Immature natural killer cell (primary cell): Measurements from ENCODE around the gene PRKCA. TPM values are rescaled to one million over a fixed set of nuclear protein-coding genes. Genes with fewer than 3 reads are reported as not detected.

Experiments
- DNase-seq, 3 donors: peaks; one replicate each; pipeline ENCODE4 v3.0.0; 2022; ENCODE audit warnings: mixed read lengths in 1 of 3
- H3K27ac Mint-ChIP-seq, 6 donors: one replicate each; pipeline ENCODE4 v1.8.0; 2020; ENCODE audit warnings: mixed read lengths in 6 of 6, mild to moderate bottlenecking in 5 of 6, inconsistent platforms in 4 of 6, moderate library complexity in 3 of 6
- H3K27me3 Mint-ChIP-seq, 3 donors: one replicate each; pipeline ENCODE4 v1.8.0; 2020 to 2021; ENCODE audit warnings: low read depth in 3 of 3, mild to moderate bottlenecking in 3 of 3, mixed read lengths in 3 of 3, moderate library complexity in 3 of 3, inconsistent platforms in 1 of 3
- H3K36me3 Mint-ChIP-seq, 3 donors: one replicate each; pipeline ENCODE4 v1.8.0; 2020; ENCODE audit warnings: mixed read lengths in 3 of 3, inconsistent platforms in 2 of 3, mild to moderate bottlenecking in 2 of 3
- H3K4me1 Mint-ChIP-seq, 2 donors: one replicate each; pipeline ENCODE4 v1.8.0; 2020; ENCODE audit warnings: inconsistent platforms in 2 of 2, mild to moderate bottlenecking in 2 of 2, mixed read lengths in 2 of 2, moderate library complexity in 1 of 2
- H3K4me3 Mint-ChIP-seq, 5 donors: one replicate each; pipeline ENCODE4 v1.8.0; 2020; ENCODE audit warnings: mild to moderate bottlenecking in 5 of 5, mixed read lengths in 5 of 5, inconsistent platforms in 3 of 5, moderate library complexity in 3 of 5
- H3K9me3 Mint-ChIP-seq, 6 donors: one replicate each; pipeline ENCODE4 v1.8.0; 2020; ENCODE audit warnings: mild to moderate bottlenecking in 6 of 6, mixed read lengths in 6 of 6, inconsistent platforms in 4 of 6, moderate library complexity in 3 of 6
- polyA plus RNA-seq, 3 donors: library from polyadenylated mRNA; unstranded; fragments of 300-500 nt; fragmentation: Illumina TruSeq; gene quantifications; one replicate each; pipeline ENCODE4 v1.2.3, GENCODE V29; 2021

The PRKCA gene
- polyA plus RNA-seq, 3 donors from 2014 or later, result 0.18 to 1.3 (median 0.28) TPM

DNA sequence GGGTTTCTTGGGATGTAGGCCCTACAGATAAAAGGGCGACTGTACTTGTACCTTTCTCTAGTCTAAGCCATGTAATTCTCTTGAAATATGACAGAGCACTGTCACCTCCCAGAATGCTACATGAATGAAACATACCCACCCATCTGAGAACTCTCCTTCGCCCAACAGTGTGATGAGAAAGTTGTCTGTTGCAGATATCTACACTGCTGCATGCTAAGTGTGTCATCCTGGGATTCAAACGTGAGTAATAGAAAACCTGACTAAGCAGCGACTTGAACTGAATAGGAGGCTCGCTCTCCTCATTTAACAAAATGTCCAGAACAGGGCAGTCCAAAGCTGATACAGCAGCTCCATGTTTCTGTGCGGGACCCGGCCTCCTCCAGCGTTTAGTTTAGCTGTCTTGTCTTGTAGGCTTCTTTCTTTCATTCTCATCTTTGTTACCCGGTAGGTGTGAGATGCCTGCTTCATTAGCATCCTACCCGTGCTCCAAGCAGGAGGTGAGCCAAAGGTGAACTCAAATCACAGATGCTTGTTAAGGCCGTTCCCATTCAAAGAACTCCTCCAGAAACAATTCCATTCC is 211.9 kb downstream of the PRKCA start:
- peaks cover 1 to 4% (median 3%) of the 10 kb centered on the region in 3 donors for H3K36me3 Mint-ChIP-seq
- DNase-seq, result no peak
- H3K27me3 Mint-ChIP-seq, result peaks cover 0 to 3% (median 0%) of the 10 kb centered on the region in 3 donors
- peaks cover 8 to 11% of the 10 kb centered on the region in 2 donors for H3K4me1 Mint-ChIP-seq
- no peak overlapping the region for H3K27ac Mint-ChIP-seq
- no peak overlapping the region for H3K4me3 Mint-ChIP-seq
- H3K9me3 Mint-ChIP-seq, result no peaks in the 10 kb centered on the region

DNA sequence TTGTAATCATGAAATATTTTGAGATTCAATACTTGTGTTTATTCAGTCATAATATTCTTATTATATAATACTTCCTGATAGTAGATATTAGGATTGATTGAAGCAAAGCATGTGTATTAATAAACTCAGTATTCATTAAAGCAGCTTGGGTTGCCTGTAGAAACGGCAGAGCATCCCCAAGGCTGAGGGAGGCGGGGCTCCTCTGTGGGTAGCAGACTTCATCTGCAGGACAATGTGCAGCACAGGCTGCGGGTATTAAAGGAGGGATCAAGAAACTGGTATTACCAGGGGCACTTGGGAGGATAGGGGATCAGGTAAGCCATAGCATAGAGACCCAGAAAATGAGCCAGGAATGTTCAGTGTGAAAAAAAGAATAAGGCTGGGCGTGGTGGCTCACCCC is 213.6 kb downstream of the PRKCA start:
- peak overlapping the region in 2 of 6 donors; percentile 28 to 53 for H3K27ac Mint-ChIP-seq
- peaks cover 3 to 4% (median 4%) of the 10 kb centered on the region in 3 donors for H3K36me3 Mint-ChIP-seq
- peaks cover 0 to 3% (median 0%) of the 10 kb centered on the region in 3 donors for H3K27me3 Mint-ChIP-seq
- no peaks in the 10 kb centered on the region for H3K4me1 Mint-ChIP-seq
- H3K4me3 Mint-ChIP-seq, result no peak overlapping the region
- DNase-seq, result no peak
- H3K9me3 Mint-ChIP-seq, result no peaks in the 10 kb centered on the region

DNA sequence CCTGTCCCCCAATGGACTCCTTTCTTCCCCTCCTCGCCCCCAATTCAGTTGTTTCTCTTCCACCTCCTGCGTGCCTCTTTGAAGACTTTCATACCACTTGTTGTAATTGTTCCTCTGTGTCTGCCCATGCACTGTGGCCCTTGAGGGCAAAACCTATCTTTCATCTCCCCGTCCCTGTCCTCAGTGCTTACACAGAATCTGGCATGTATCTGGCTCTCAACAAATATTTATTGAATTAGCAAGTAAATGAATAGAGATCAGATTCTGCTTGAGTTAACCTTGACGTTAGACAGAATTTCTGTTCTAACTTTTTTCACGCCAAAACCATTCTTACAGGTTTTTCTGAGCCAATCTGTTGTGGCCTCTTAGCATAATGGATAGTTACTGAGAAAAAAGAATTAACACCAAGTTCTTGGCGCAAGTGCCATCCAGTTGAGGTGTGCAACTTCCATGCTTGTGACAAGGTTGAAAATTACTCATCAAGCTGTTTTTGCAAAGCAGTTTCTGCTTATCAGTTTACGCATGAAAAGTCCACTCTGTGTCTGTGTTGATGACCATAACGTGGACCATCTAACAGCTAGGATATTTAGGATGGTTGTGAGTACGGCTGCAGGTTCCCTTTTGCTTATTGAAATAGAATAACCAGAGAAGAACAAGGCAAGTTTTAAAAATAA is 215.1 kb downstream of the PRKCA start:
- Mint-ChIP-seq H3K4me3 (no peak overlapping the region), H3K36me3 (peaks cover 3 to 4% (median 4%) of the 10 kb centered on the region in 3 donors), H3K27ac (no peak overlapping the region)

DNA sequence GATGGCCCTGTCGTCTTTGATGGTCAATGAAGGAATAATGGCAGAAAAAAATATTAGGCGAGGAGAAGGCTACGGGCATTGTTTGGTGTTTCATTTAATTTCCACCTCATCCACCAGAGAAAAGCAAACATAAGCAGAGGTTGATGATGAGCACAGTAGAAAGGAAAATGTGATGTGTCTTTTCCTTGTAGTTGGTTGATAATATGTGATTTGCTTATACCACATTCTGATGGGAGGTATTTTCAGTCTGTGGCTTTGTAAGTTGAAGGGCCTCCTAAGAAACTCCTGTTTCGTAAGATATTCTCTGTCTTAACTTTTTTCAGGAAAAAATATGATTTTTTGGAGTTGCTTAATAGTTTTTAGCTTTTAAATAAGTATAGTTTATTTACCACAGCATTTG is 215.7 kb downstream of the PRKCA start:
- H3K27ac Mint-ChIP-seq, result peak overlapping the region in 1 of 6 donors; percentile 4
- peaks cover 3 to 4% (median 4%) of the 10 kb centered on the region in 3 donors for H3K36me3 Mint-ChIP-seq
- no peak for DNase-seq
- peaks cover 3 to 9% of the 10 kb centered on the region in 2 donors for H3K4me1 Mint-ChIP-seq
- H3K27me3 Mint-ChIP-seq, result peaks cover 0 to 5% (median 1%) of the 10 kb centered on the region in 3 donors
- no peaks in the 10 kb centered on the region for H3K9me3 Mint-ChIP-seq
- H3K4me3 Mint-ChIP-seq, result no peak overlapping the region

More for the DNA sequence above, 215.1 kb downstream of the PRKCA start:
- Mint-ChIP-seq H3K9me3 (no peaks in the 10 kb centered on the region), H3K4me1 (peaks cover 3 to 8% of the 10 kb centered on the region in 2 donors), H3K27me3 (peaks cover 0 to 5% (median 1%) of the 10 kb centered on the region in 3 donors)
- DNase-seq, result no peak

DNA sequence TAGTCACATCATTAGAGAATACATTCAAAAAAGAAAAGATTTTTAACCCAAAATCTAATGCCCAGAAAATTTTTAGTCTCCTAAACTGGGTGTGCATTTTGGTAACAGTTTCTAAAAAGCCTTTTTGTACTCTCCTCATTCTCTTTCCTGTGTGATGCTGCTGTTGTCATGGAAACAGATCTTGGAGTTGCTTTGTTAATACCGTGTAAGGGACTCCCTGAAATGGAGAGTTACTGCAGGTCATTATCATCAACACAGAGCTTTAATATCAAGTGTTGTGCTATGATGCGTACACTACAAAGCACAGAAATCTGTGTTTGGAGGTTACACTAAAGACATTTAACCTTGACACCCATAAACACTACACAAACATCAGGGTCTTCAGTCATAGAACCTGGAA is 216.3 kb downstream of the PRKCA start:
- Mint-ChIP-seq H3K9me3 (no peaks in the 10 kb centered on the region), H3K36me3 (peaks cover 3 to 4% (median 4%) of the 10 kb centered on the region in 3 donors), H3K27ac (no peak overlapping the region), H3K27me3 (peaks cover 0 to 5% (median 1%) of the 10 kb centered on the region in 3 donors), H3K4me1 (peaks cover 3 to 9% of the 10 kb centered on the region in 2 donors), H3K4me3 (no peak overlapping the region)
- DNase-seq, result no peak

DNA sequence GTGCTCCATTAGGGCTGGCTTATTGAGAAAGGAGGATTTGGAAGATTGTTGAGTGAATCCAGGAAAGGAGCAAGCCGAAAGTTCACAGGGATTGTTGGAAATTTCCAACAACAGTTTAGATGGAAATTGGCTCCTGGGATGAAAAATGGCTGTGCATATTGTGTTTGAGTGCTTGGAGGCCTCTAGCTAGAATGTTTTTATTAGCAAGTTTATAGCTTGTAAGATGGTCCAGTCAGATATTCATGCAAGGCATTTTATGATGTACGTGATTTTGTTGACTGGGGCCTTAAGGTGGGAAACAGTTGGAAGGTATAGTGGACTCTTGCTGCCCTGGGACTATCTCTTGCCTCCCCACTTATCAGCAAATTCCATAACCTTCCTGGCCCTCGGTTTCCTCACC is 216.7 kb downstream of the PRKCA start:
- H3K27ac Mint-ChIP-seq, result no peak overlapping the region
- no peaks in the 10 kb centered on the region for H3K9me3 Mint-ChIP-seq
- no peak overlapping the region for H3K4me3 Mint-ChIP-seq
- peaks cover 3 to 9% of the 10 kb centered on the region in 2 donors for H3K4me1 Mint-ChIP-seq
- no peak for DNase-seq
- peaks cover 3 to 4% (median 4%) of the 10 kb centered on the region in 3 donors for H3K36me3 Mint-ChIP-seq
- H3K27me3 Mint-ChIP-seq, result peaks cover 0 to 5% (median 1%) of the 10 kb centered on the region in 3 donors

DNA sequence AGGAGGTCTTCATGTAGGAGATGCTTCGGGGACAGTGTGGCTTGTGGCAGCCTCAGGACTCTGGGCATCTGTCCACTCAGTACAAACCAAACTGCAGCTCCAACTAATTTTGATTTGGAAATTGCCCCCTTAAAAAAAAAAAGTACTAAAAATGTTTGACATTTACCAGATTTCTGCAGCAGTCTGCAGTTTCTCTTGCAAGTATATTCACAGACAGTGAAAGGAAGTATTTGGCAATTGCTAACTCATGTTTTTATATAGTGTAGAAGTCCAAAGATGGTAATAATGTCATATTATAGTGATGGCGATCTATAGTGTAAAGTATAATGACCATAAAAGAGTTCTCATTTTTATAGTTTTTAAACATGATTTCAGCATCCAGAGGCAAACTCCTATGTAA is 218.6 kb downstream of the PRKCA start:
- peaks cover 0 to 5% (median 1%) of the 10 kb centered on the region in 3 donors for H3K27me3 Mint-ChIP-seq
- no peak overlapping the region for H3K4me3 Mint-ChIP-seq
- peaks cover 8 to 10% (median 8%) of the 10 kb centered on the region in 3 donors for H3K36me3 Mint-ChIP-seq
- H3K27ac Mint-ChIP-seq, result no peak overlapping the region
- H3K9me3 Mint-ChIP-seq, result no peaks in the 10 kb centered on the region
- DNase-seq, result no peak
- peaks cover 3 to 14% of the 10 kb centered on the region in 2 donors for H3K4me1 Mint-ChIP-seq

DNA sequence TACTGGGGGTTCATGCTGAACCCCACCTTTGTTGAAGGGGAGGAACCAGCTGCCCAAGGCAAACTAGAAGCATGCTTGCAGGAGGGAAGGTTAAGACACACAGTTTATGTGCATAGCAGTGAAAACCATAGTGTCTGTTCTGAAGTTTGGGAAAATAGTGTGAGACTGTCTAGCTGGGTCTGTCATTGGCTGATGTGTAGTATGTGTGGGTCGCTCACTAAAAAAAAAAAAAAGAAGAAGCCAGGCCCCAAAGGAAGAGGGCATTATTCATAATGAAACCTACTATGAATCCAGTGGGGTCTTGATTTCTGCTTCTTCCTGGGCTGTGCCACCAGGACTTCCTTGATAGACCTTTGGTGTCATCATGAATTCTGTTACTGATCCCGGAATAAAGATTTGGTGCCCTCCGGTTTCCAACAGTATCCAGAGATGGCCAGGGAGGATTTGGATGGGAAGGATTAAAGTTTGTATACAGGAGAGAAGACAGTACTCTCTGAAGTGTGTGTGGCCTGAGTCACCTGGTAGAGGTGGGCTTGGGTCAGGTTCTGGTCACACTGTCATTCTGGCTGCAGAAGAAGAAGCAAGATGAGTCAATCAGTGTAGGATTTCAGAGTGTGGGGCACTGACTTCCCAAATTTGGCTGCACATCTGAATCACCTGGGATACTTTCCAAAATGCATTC is 220.3 kb downstream of the PRKCA start:
- H3K4me1 Mint-ChIP-seq, result peaks cover 8 to 29% of the 10 kb centered on the region in 2 donors
- H3K27ac Mint-ChIP-seq, result no peak overlapping the region
- H3K4me3 Mint-ChIP-seq, result no peak overlapping the region

DNA sequence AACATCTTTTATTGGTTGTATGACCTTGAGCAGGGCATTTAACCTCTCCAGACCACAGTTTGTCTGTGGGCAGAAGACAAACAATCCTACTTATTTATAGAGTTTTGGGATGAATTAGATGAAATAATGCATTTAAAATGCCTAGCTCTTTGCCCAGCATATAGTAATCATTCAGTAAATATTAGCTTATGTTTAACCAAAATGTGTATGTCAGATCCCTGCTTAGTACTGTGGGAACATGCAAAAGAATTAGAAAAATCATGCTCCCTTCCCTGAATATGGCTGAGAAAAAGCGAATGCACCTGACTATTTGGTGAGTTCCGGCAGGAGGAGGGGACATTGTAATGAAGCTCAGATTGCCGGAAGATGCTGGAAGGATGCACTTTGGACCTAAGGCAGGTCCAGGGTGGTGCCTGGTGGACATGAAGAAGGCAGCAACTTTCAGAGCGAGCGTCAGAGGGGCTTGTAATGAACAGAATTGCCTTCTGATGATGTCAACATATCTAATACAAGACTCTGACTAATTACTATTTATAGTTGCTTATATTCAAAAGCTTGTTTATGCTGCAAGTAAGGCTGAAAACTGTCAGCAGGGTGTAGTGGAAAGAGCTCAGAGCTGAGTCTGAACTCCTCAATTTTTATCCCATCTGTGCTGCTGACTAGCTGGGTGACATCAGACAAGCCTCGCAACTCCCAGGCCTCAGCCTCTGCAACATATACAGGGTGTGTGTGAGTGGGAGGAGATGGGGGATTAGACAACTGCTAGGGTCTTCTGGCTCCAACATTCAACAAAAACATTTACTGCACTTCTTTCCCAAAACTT is 221.2 kb downstream of the PRKCA start:
- no peaks in the 10 kb centered on the region for H3K9me3 Mint-ChIP-seq
- H3K27me3 Mint-ChIP-seq, result peaks cover 0 to 2% (median 1%) of the 10 kb centered on the region in 3 donors
- DNase-seq, result no peak
- peaks cover 8 to 29% of the 10 kb centered on the region in 2 donors for H3K4me1 Mint-ChIP-seq
- peaks cover 5 to 15% (median 10%) of the 10 kb centered on the region in 3 donors for H3K36me3 Mint-ChIP-seq
- H3K4me3 Mint-ChIP-seq, result no peak overlapping the region
- no peak overlapping the region for H3K27ac Mint-ChIP-seq

More for the DNA sequence above, 220.3 kb downstream of the PRKCA start:
- Mint-ChIP-seq H3K9me3 (no peaks in the 10 kb centered on the region), H3K36me3 (peaks cover 5 to 10% (median 8%) of the 10 kb centered on the region in 3 donors), H3K27me3 (peaks cover 0 to 2% (median 1%) of the 10 kb centered on the region in 3 donors)
- DNase-seq, result no peak

DNA sequence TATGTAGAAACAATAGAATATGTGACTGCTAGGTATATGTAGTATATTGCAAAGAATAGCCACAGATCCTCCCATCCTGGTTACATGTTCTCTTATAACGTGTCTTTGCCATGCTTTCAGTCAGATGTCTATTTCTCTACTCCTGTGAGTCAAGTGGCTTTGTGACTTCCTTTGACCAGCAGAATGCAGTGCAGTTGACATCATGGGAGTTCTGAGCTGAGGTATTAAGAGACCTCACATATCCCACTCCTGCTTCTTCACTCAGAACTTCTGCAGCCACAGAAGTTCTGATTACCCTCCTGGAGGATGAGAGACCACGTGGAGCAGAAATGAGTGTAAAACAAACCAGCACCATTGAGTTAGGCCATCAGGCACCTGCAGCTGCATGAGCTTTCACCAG is 222.5 kb downstream of the PRKCA start:
- Mint-ChIP-seq H3K27ac (no peak overlapping the region), H3K4me1 (peaks cover 8 to 29% of the 10 kb centered on the region in 2 donors), H3K9me3 (no peaks in the 10 kb centered on the region), H3K4me3 (no peak overlapping the region), H3K36me3 (peaks cover 5 to 18% (median 9%) of the 10 kb centered on the region in 3 donors), H3K27me3 (peaks cover 0 to 2% (median 1%) of the 10 kb centered on the region in 3 donors)
- DNase-seq, result no peak

DNA sequence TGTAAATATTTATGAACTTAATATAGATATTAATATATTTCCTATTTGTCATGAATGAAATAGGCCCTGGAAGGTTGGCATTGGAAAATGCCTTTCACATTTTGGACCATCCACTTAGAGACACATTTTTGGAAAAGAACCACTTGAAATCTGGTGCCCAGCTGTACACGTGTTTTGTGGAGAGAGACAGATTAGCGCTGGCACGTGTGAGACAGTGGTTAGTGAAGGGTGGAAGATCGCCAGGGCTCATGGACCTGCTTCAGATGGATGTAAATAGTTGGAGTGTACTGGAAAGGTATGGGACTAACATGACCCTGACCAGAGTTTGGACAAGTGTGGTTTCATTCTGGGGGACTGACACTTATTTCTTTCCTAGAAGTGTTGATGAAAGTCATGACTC is 222.9 kb downstream of the PRKCA start:
- Mint-ChIP-seq H3K27ac (no peak overlapping the region), H3K27me3 (peaks cover 0 to 2% (median 1%) of the 10 kb centered on the region in 3 donors), H3K4me1 (peaks cover 8 to 29% of the 10 kb centered on the region in 2 donors), H3K36me3 (peaks cover 5 to 18% (median 9%) of the 10 kb centered on the region in 3 donors), H3K9me3 (no peaks in the 10 kb centered on the region), H3K4me3 (no peak overlapping the region)
- no peak for DNase-seq

DNA sequence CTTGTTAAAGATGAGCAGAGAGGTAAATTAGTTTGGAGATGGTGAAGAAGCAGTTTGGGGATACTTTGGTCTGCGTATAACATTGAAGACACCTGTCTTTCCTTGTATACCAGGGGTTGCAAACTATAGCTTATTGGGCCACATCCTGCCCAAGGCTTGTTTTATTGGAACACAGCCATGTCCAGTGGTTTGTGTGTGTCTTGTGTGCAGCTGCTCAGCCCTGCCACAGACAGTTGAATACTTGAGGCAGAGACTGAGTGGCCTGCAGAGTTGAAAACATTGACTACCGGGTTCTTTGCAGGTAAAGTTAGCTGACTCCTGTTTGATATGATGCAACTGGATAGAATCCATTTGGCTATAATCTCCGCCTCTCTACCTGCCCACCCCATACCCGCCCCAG is 224.4 kb downstream of the PRKCA start:
- Mint-ChIP-seq H3K4me3 (no peak overlapping the region), H3K36me3 (peaks cover 5 to 18% (median 9%) of the 10 kb centered on the region in 3 donors), H3K4me1 (peaks cover 8 to 27% of the 10 kb centered on the region in 2 donors), H3K9me3 (no peaks in the 10 kb centered on the region), H3K27me3 (peaks cover 0 to 3% (median 1%) of the 10 kb centered on the region in 3 donors), H3K27ac (no peak overlapping the region)
- no peak for DNase-seq

DNA sequence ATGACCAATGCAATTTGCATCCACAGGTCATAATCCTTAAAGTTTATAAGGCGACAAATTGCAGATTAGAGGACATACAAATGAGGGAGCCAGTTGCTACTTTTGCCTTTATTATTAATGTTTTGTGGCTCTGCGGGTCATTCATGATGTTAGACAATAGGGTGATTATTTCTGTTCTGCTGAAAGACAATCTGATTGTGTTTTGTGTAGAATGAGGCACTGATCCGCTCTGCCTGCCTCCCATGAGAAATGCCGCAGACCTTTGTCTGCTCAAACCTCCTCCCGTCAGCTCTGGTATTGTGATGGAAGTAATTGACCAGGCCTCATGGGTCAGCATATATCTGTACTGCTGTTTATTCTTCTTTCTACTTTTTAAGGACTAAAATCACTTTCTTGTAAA is 224.9 kb downstream of the PRKCA start:
- Mint-ChIP-seq H3K27me3 (peaks cover 0 to 2% (median 0%) of the 10 kb centered on the region in 3 donors), H3K9me3 (no peaks in the 10 kb centered on the region), H3K4me1 (peaks cover 6 to 22% of the 10 kb centered on the region in 2 donors), H3K36me3 (peaks cover 5 to 18% (median 9%) of the 10 kb centered on the region in 3 donors), H3K4me3 (no peak overlapping the region), H3K27ac (no peak overlapping the region)
- no peak for DNase-seq
